ENCODE data around the gene SLC7A11. TPM values are rescaled to one million over a fixed set of nuclear protein-coding genes. Genes with fewer than 3 reads are reported as not detected.

Gene SLC7A11
- total RNA-seq, 4 donors from 2014 or later, result 0.61 to 1.2 (median 0.73) TPM

DNA sequence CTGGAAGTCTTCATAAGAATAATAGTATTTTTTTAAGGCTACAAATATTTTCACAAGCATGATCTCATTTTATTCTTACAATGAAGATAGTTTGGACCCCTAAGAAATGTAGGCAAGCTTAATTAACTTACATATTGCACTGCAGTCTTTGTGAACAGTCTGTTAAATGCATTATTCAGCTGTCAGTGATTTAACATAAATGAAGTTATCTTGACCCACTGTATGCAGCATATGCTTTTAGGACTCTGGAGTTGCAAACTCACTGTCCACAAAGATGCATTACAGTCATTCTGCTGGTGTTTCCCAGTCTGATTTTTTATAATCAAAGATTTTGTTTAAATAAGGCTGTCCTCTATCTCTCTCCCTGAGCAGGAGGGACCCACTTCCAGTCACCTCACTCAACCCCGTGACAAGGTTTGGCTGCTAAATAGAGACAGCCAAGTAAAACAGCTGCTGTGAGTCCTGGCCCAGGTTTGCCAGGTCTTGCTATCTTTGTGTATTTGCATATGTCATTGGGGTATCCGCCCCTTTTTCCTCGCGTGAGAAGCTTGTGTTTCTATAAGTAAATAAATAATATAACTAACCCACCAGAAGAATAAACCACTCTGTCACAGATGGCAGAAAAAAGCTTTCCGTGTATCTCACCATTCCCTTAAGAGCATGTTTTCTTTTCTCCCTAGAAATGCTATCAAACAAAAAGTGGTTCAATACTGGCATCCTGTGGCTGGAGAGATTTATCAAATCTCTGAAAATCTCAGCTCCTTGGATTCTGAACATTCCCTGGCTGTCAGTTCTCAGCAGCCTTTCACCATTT, 67.0 kb downstream of the SLC7A11 start:
- WGBS, 2 donors, result 28 to 30% methylated on average over 5 of the region's 5 CpGs
- intact Hi-C loops (cut with DNase I; ENCODE audit: low total_unique reads), result no loop called here
- no peak overlapping the region for H3K4me3 ChIP-seq (ENCODE audit: low read depth, poor library complexity, severe bottlenecking)
- no peak for DNase-seq (ENCODE audit: low spot score in 2 of 2)
- no peak for TF ChIP-seq POLR2A (IDR thresholded peaks at IDR 0.05)
- TF ChIP-seq, protein P1, sequence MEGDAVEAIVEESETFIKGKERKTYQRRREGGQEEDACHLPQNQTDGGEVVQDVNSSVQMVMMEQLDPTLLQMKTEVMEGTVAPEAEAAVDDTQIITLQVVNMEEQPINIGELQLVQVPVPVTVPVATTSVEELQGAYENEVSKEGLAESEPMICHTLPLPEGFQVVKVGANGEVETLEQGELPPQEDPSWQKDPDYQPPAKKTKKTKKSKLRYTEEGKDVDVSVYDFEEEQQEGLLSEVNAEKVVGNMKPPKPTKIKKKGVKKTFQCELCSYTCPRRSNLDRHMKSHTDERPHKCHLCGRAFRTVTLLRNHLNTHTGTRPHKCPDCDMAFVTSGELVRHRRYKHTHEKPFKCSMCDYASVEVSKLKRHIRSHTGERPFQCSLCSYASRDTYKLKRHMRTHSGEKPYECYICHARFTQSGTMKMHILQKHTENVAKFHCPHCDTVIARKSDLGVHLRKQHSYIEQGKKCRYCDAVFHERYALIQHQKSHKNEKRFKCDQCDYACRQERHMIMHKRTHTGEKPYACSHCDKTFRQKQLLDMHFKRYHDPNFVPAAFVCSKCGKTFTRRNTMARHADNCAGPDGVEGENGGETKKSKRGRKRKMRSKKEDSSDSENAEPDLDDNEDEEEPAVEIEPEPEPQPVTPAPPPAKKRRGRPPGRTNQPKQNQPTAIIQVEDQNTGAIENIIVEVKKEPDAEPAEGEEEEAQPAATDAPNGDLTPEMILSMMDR (IDR thresholded peaks at IDR 0.05), result no peak

GRCh38 chr4:138164208-138164607, 77.9 kb downstream of the SLC7A11 start:
- no peak for DNase-seq (ENCODE audit: low spot score in 2 of 2)
- TF ChIP-seq POLR2A (IDR thresholded peaks at IDR 0.05), result no peak
- TF ChIP-seq, protein P1 (IDR thresholded peaks at IDR 0.05), result no peak
- intact Hi-C loops (cut with DNase I; ENCODE audit: low total_unique reads), result no loop called here
- 78 to 92% methylated on average over 1 of the region's 1 CpG for WGBS, 2 donors
- H3K4me3 ChIP-seq (ENCODE audit: low read depth, poor library complexity, severe bottlenecking), result no peak overlapping the region

DNA sequence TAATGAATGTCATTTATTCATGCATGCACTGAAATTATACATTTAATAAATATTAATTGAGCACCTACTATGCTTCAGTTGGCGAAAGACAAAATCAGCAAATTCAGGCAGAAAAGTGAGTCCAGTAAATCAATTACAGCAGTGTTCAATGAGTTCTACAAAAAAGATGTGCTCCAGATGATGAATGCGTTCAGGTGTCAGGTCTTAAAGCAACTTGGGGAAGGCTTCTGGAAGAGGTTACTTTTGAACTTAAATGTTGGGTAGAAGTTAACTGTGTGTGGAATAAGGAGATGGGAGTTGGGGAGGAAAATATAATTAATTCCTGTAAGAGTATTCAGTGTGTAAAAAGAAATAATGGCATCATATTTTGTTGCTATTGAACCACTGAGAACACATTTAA, 79.0 kb downstream of the SLC7A11 start:
- 90 to 96% methylated on average over 2 of the region's 2 CpGs for WGBS, 2 donors
- intact Hi-C loops (cut with DNase I; ENCODE audit: low total_unique reads), result no loop called here
- no peak for DNase-seq (ENCODE audit: low spot score in 2 of 2)
- TF ChIP-seq, protein P1 (IDR thresholded peaks at IDR 0.05), result no peak
- no peak for TF ChIP-seq POLR2A (IDR thresholded peaks at IDR 0.05)
- no peak overlapping the region for H3K4me3 ChIP-seq (ENCODE audit: low read depth, poor library complexity, severe bottlenecking)

GRCh38 chr4:138162259-138162658, 79.9 kb downstream of the SLC7A11 start:
- DNase-seq (ENCODE audit: low spot score in 2 of 2), result no peak
- intact Hi-C loops (cut with DNase I; ENCODE audit: low total_unique reads), result no loop called here
- TF ChIP-seq POLR2A (IDR thresholded peaks at IDR 0.05), result no peak
- TF ChIP-seq, protein P1 (IDR thresholded peaks at IDR 0.05), result no peak
- H3K4me3 ChIP-seq (ENCODE audit: low read depth, poor library complexity, severe bottlenecking), result no peak overlapping the region

- H3K4me3 ChIP-seq (ENCODE audit: low read depth, poor library complexity, severe bottlenecking), result no peak overlapping the region
- intact Hi-C loops (cut with DNase I; ENCODE audit: low total_unique reads), result no loop called here
- TF ChIP-seq, protein P1 (IDR thresholded peaks at IDR 0.05), result no peak
- TF ChIP-seq POLR2A (IDR thresholded peaks at IDR 0.05), result no peak
- DNase-seq (ENCODE audit: low spot score in 2 of 2), result no peak
- 78 to 79% methylated on average over 2 of the region's 2 CpGs for WGBS, 2 donors
Observed at GRCh38 chr4:138161351-138161750, 80.8 kb downstream of the SLC7A11 start.

Measured in lower leg skin (tissue), 4 donors.